ENCODE results near the gene ADSS1. TPM values are rescaled to one million over a fixed set of nuclear protein-coding genes. Genes with fewer than 3 reads are reported as not detected.

Gene ADSS1
- total and polyA plus RNA-seq, 2 donors (not counting 1 experiment from before 2014, with no cell fraction given): 2.2 to 3.5 TPM

GRCh38 chr14:104783484-104784217 lies 59.6 kb downstream of the ADSS1 start:
- no peak overlapping the region for H3K4me3 ChIP-seq (replicated peaks in 1 of 4; ENCODE audit: control extremely low read depth in 1 of 4, insufficient read depth in 1 of 4, low read depth in 3 of 4, low read length in 4 of 4)
- no peaks in the 10 kb centered on the region for H4K20me1 ChIP-seq (ENCODE audit: control insufficient read depth, extremely low read depth, insufficient read depth, low read length)
- no peak overlapping the region for H2AFZ ChIP-seq (ENCODE audit: low read length)
- H3K27ac ChIP-seq (ENCODE audit: insufficient read depth, low read length): no peak overlapping the region
- H3K9ac ChIP-seq (ENCODE audit: insufficient read depth, low read length): no peak overlapping the region
- H3K36me3 ChIP-seq (ENCODE audit: control insufficient read depth, insufficient read depth, low read length): peaks cover 4% of the 10 kb centered on the region
- no peak for TF ChIP-seq EZH2 (IDR thresholded peaks at IDR 0.05; ENCODE audit: low read length, missing control alignments)
- TF ChIP-seq CTCF (conservative IDR thresholded peaks at IDR 0.05 in 1 of 2, IDR thresholded peaks at IDR 0.05 in 1 of 2; ENCODE audit: low read depth in 1 of 2, low read length in 2 of 2): no peak
- H3K79me2 ChIP-seq (ENCODE audit: control insufficient read depth, insufficient read depth, low read length): peaks cover 4% of the 10 kb centered on the region
- no peaks in the 10 kb centered on the region for H3K4me1 ChIP-seq (ENCODE audit: control insufficient read depth, extremely low read depth, insufficient read depth, low read length)
- no peaks in the 10 kb centered on the region for H3K27me3 ChIP-seq (ENCODE audit: control insufficient read depth, insufficient read depth, low read length)
- H3K9me3 ChIP-seq (ENCODE audit: control insufficient read depth, insufficient read depth, low read depth, low read length): no peaks in the 10 kb centered on the region
- no peak overlapping the region for H3K4me2 ChIP-seq (ENCODE audit: extremely low read depth, insufficient read depth, low read length)
- DNase-seq (ENCODE audit: low read depth in 2 of 2): no peak

- no peak for DNase-seq (ENCODE audit: low read depth in 2 of 2)
- no peak for TF ChIP-seq CTCF (conservative IDR thresholded peaks at IDR 0.05 in 1 of 2, IDR thresholded peaks at IDR 0.05 in 1 of 2; ENCODE audit: low read depth in 1 of 2, low read length in 2 of 2)
- no peak overlapping the region for H2AFZ ChIP-seq (ENCODE audit: low read length)
- H4K20me1 ChIP-seq (ENCODE audit: control insufficient read depth, extremely low read depth, insufficient read depth, low read length): no peaks in the 10 kb centered on the region
- no peaks in the 10 kb centered on the region for H3K27me3 ChIP-seq (ENCODE audit: control insufficient read depth, insufficient read depth, low read length)
- H3K9me3 ChIP-seq (ENCODE audit: control insufficient read depth, insufficient read depth, low read depth, low read length): no peaks in the 10 kb centered on the region
- no peaks in the 10 kb centered on the region for H3K4me1 ChIP-seq (ENCODE audit: control insufficient read depth, extremely low read depth, insufficient read depth, low read length)
- peaks cover 4% of the 10 kb centered on the region for H3K36me3 ChIP-seq (ENCODE audit: control insufficient read depth, insufficient read depth, low read length)
- no peak overlapping the region for H3K4me3 ChIP-seq (replicated peaks in 1 of 4; ENCODE audit: control extremely low read depth in 1 of 4, insufficient read depth in 1 of 4, low read depth in 3 of 4, low read length in 4 of 4)
- H3K4me2 ChIP-seq (ENCODE audit: extremely low read depth, insufficient read depth, low read length): no peak overlapping the region
- no peak overlapping the region for H3K9ac ChIP-seq (ENCODE audit: insufficient read depth, low read length)
- peaks cover 5% of the 10 kb centered on the region for H3K79me2 ChIP-seq (ENCODE audit: control insufficient read depth, insufficient read depth, low read length)
- no peak overlapping the region for H3K27ac ChIP-seq (ENCODE audit: insufficient read depth, low read length)
These were observed 60.2 kb downstream of the ADSS1 start for GRCh38 chr14:104784218-104784568.

GRCh38 chr14:104784846-104785707 lies 61.0 kb downstream of the ADSS1 start:
- no peaks in the 10 kb centered on the region for H4K20me1 ChIP-seq (ENCODE audit: control insufficient read depth, extremely low read depth, insufficient read depth, low read length)
- DNase-seq (ENCODE audit: low read depth in 2 of 2): no peak

More at GRCh38 chr14:104784846-104785707, 61.0 kb downstream of the ADSS1 start:
- no peak overlapping the region for H3K9ac ChIP-seq (ENCODE audit: insufficient read depth, low read length)
- peaks cover 7% of the 10 kb centered on the region for H3K36me3 ChIP-seq (ENCODE audit: control insufficient read depth, insufficient read depth, low read length)
- H3K4me2 ChIP-seq (ENCODE audit: extremely low read depth, insufficient read depth, low read length): no peak overlapping the region
- no peaks in the 10 kb centered on the region for H3K4me1 ChIP-seq (ENCODE audit: control insufficient read depth, extremely low read depth, insufficient read depth, low read length)
- H3K27me3 ChIP-seq (ENCODE audit: control insufficient read depth, insufficient read depth, low read length): no peaks in the 10 kb centered on the region
- no peak overlapping the region for H3K27ac ChIP-seq (ENCODE audit: insufficient read depth, low read length)
- no peak overlapping the region for H3K4me3 ChIP-seq (replicated peaks in 1 of 4; ENCODE audit: control extremely low read depth in 1 of 4, insufficient read depth in 1 of 4, low read depth in 3 of 4, low read length in 4 of 4)
- peaks cover 12% of the 10 kb centered on the region for H3K79me2 ChIP-seq (ENCODE audit: control insufficient read depth, insufficient read depth, low read length)
- no peak overlapping the region for H2AFZ ChIP-seq (ENCODE audit: low read length)
- TF ChIP-seq EZH2 (IDR thresholded peaks at IDR 0.05; ENCODE audit: low read length, missing control alignments): no peak
- TF ChIP-seq CTCF (conservative IDR thresholded peaks at IDR 0.05 in 1 of 2, IDR thresholded peaks at IDR 0.05 in 1 of 2; ENCODE audit: low read depth in 1 of 2, low read length in 2 of 2): no peak
- no peaks in the 10 kb centered on the region for H3K9me3 ChIP-seq (ENCODE audit: control insufficient read depth, insufficient read depth, low read depth, low read length)

Data from fibroblast of lung (primary cell).